ENCODE data around the gene UNG.

DNA sequence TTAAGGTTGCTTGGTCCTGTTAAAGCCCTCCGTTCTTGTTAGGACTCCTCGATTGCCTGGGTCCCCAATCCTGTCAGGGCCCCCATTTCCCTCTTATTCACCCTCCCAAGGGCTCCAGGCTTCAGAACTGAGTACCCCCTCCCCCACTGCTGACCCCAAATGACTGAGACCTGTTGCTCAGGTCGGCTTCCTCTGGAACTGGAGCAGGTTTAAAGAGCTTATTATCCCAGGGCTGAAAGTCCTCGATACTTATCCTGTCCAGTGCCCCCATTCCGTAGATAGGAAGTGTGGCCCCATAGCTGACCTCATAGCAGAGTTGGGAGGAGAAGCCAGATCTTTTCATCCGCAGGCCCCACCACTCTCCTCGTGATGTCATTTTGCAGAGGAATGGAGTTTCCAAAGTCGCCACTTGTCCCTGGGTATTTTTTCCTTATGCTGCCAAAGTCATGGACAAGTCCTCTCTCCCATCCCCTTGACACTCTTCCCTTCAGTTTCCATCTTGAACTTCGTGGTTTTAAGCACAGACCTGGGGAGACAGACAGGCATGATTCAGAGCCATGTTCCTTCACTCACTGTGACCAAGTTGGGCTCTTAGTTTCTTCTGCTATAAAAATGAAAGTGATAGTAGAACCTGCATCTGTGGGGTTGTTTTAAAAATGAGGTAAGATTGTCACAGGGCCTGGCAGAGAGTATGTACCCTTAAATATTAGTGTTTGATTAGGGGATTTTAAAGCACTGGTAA, 43.8 kb upstream of the UNG start:
- TF ChIP-seq POLR2A (IDR thresholded peaks at IDR 0.05) (no peak), POLR2AphosphoS5 (IDR thresholded peaks at IDR 0.05; ENCODE audit: insufficient read depth in 1 of 2, low read depth in 1 of 2) (no peak)
- TF ChIP-seq, protein P1, sequence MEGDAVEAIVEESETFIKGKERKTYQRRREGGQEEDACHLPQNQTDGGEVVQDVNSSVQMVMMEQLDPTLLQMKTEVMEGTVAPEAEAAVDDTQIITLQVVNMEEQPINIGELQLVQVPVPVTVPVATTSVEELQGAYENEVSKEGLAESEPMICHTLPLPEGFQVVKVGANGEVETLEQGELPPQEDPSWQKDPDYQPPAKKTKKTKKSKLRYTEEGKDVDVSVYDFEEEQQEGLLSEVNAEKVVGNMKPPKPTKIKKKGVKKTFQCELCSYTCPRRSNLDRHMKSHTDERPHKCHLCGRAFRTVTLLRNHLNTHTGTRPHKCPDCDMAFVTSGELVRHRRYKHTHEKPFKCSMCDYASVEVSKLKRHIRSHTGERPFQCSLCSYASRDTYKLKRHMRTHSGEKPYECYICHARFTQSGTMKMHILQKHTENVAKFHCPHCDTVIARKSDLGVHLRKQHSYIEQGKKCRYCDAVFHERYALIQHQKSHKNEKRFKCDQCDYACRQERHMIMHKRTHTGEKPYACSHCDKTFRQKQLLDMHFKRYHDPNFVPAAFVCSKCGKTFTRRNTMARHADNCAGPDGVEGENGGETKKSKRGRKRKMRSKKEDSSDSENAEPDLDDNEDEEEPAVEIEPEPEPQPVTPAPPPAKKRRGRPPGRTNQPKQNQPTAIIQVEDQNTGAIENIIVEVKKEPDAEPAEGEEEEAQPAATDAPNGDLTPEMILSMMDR (IDR thresholded peaks at IDR 0.05), result no peak
